HG02870 (cell line): Measurements from ENCODE around the gene MACO1.

Experiments used
- ATAC-seq: cut with Tn5 transposase; IDR thresholded peaks from one replicate; pipeline ENCODE4 v1.9.1; 2021; ENCODE audit warnings: mild to moderate bottlenecking, moderate library complexity; ENCODE audit not compliant: unreplicated experiment

Gene MACO1

DNA sequence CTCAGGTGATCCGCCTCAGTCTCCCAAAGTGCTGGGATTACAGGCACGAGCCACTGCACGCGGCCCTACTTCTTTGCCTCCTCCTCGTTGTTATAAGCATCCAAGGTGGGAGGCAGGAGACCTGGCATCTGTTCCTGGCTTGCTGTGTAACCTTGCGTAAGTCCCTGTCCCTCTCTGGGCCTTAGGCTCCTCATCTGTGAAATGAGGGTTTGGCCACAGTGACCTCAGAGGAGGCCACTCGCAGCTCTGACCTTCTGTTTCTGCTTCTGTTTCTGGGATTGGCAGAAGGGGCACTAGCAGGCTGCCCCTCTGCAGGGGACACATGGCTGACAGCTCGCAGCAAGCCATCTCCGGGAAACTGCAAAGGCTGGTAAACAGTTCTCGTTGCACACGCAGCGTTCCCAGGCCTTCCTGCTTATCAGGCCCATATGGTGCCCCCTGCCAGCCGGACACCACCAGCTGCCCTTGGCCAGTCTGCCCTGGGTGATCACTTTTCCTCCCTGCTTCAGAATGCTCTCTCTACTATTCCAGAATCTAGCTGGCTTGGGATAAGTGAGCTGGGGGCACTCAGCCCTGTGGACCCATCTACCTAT lies 110.1 kb downstream of the MACO1 start:
- ATAC-seq, result no peak

DNA sequence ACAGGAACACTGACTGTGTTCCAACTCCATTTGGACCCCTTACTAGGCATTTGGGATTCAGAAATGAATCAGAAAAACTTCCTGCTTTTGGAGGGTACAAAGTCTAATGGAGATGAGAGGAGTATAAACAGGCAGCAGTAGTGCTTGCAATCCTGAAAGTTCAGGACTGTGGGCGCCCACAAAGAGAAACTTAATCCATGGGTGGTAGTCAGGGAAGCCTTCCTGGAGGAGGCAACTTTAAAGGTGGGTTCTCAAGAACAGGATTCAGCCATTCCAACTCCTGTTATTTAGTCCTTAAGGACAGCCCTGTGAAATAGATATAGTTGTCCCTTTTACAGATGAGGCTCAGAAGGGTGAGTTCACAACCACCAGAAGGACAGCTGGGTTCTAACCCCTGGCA lies 110.7 kb downstream of the MACO1 start:
- ATAC-seq, result no peak

DNA sequence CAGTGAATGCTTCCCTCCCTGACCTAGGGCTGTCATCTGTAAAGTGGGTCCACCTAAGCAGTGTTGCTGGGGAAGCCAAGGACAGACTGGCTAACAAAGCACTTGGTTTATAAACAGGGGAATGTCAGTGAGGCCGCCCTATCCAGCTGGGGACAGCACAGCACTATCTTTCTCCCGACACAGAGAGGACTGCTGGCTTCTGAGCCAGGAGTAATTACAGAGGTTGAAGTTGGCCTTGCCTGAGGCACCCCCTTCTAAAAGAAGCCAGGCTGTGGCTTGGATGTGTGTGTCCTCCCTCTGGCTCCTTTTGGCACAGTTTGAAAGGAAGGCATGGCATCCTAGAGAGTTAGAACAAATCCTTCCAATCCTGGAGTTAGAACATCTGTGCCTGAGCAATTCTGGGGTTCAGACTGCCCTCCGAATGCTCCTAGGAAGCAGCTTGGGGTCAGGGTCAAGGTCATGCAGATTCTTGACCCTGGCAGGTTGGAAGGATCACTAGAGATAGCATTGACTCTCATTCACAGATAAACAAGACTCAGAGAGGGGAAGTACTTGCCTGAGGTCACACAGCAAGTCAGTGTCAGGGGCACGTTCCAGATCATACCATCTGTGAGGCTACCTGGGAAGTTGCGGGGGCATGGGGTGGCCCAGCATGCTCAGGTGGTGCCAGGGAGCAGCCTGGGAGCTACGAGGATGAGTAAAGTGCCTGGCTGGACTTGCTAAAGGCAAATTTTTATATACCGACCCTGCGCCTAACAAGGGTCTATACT lies 111.4 kb downstream of the MACO1 start:
- ATAC-seq, result no peak

DNA sequence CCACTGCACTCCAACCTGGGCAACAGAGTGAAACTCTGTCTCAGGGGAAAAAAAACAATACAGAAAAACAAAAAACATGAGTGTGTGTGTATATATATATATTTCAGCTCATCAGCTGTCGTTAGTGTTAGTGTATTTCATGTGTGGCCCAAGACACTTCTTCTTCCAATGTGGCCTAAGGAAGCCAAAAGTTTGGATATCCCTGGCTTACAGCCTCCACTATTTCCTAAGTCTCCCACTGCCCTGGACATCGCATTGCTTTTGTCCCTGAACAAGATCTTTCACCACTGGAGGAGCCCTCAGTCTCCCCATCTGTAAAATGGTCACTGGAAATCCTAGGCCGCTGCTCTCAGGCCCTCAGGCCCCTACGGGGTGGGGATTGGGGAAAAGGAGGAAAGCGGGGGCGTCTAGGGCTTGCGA lies 112.3 kb downstream of the MACO1 start:
- ATAC-seq, result no peak

DNA sequence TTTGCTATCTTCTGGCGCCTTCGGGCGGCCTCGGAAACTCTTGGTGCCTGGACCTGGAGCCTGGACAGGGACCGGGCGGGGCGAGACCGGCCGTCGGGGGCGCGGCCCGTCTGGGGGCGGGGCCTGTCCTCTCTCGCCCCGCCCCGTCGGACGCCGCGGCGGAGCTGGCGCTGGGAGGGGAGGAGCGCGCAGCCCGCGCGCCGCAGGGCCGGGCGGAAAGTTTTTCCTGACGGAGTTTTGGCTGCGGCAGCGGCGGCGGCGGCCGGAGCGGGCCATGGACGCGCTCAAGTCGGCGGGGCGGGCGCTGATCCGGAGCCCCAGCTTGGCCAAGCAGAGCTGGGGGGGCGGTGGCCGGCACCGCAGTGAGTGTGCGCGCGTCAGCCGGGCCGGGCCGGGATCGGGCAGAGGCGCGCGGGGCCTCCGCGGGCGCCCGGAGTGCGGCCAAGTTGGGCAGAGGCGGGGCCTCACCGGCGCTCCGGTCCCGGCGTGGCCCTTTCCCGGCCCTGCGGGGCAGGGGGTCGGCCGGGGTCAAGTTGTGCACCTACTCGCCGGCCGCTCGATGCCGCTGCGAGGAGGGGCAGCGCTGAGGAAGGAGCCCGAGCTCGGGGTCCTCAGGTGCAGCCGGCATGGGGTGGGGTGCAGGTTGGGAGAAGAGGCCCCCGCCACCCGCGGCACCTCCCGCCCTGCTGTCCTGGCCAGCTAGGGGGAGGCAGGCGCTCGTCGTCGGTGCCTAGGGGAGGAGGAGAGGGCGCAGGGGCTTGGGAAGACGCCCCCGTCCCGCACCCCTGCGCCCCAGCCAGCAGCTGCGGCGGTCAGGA lies 112.9 kb downstream of the MACO1 start, which contains the start of gene LDLRAP1:
Gene LDLRAP1, plus strand, starts transcription at position 182 of the 818 bp plus-strand sequence. Its CDS starts 93 bp downstream, at position 275.
- peak; percentile 76 for ATAC-seq

DNA sequence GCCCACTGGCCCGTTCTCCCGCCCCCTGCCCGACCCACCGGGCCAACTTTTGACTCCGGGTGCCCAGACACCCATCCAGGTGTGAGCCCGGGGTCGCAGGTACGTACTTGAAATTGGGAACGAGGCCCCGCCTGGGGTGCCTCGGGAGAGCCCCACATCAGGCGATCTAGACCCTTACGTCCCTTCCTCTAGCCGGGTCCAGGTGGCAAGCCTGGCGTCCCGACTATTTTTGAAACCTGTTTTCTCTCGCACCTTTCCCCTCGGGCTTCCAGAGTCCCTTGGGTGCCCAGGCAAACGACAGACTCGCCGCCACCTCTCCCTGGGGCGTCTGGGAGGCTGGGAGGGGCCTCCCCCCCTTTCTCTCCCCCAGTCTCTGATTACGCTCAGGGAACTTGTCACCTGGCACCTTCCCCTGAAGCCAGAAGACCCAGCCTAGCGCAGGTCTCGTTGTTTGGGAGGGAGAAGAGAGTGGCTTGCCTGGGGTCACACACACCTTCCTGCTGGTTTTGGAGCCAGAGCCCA lies 113.6 kb downstream of the MACO1 start:
- no peak for ATAC-seq

DNA sequence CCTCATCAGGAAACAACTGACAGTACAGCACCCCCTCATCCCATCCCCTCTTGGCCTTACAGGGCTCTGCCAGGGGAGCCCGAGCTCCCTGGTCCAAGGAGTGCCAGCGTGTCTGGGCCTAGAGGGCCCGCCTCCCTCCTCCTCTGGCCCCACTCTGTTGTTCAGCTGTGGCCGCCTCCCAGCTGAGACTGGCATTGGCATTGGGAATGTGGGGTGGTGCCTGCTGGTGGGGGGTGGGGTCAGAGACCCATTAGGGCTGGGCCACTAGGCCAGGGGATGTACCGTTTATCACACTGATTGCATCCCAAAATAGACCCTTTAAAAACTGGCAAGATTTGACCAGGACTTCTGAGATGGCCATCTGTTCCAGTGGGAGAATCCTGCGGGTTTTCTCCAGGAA lies 114.1 kb downstream of the MACO1 start:
- ATAC-seq, result no peak

DNA sequence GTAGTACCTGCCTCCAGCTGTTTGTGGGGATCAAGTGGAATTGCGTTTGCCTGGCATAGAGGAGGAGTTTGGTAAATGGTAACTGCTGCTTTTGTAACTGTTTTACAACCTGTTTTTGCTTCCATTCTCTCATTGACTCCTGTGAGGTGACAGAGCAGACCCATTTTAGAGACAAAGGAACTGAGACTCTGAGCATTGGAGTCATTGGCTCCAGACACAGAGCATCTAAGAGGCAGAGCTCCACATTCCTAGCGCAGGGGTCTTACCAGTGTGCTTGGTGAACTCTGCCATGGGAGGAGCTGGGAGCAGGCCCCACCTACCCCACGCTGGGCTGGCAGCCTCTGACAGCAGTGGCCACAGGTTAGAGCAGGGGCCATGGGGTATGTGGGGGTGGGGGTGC lies 115.1 kb downstream of the MACO1 start:
- ATAC-seq, result no peak

DNA sequence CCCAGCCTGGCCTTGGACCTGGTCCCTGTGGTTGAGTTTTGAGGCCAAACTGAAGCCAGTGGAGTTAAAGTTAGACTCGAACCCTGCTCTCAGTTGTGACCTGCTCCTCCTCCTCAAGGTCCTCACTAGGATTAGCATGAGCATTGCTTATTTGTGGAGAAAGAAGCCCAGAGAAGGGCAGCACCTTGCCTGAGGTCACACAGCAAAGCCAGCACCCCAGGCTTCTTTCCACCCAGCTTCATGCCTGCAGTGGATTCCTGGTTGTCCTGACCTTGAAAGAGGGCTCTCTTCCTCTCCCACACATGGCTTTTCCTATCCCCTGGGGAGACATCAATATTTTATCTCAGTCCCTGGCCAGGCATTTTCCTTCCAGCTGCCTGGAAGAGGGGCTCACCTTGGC lies 115.5 kb downstream of the MACO1 start:
- no peak for ATAC-seq

DNA sequence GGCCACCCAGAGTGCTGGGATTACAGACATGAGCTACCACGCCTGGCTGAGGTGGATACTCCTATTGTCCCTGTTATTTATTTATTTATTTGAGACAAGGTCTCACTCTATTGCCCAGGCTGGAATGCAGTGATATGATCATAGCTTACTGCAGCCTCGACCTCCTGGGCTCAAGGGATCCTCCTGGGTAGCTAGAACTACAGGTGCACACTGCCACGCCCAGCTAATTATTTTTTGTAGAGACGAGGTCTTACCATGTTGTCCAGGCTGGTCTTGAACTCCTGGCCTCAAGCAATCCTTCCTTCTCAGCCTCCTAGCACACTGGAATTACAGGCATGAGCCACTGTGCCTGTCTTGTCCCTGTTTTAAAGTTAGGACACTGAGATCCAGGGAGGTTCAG lies 117.9 kb downstream of the MACO1 start:
- no peak for ATAC-seq

DNA sequence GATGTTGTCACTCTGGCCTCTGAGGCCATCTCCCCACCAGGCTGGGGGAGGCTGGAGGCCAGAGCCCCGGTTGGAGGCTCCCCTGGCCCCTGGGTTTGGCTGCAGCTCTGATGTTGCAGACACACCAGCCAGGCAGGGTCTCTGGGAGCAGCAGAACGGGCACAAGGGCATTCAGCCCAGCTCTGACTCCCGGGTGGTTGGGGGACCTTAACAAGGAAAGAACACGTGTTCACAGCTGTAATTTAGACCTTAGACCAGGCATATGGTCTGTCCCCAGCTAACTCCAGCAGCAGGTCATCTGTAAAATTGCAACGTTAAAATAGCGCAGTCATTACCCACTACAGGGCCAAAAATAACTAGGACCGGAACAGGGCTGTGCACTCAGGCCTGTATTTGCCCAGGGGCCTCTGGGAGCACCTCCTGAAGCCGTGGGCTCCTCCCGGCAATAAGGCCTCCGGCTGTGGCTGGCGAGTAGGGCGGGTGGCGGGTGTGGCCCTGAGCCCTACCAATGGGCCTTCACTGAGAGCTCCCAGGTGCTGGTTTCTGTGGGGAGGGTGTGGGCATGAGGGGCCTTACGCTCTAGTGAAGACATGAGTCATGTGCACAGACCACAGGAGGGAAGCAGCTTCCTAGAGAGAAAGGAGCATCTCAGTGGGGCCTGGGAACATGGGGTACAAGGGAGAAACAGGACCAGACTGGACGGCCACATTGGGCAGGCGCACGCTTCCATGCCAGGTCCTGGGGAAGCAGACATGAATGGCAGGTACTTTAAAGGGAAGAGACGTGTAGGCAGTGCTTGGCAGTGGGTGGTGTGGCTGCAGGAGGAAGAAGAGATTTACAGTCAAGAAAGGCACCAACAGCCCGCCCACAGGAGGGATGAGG lies 118.8 kb downstream of the MACO1 start:
- peak; percentile 85 for ATAC-seq
